NCI-H446 treated with DMSO at 0.1 percent for 48 hours (cell line): Measurements from ENCODE around the gene SIGLEC11.
"Not testable (repeated sequence)": the region's sequence is repeated elsewhere in the genome, so short reads cannot be mapped to it uniquely, and the experiment has no call there.

Source experiments
- DNase-seq: peaks from one replicate; lab custom pipeline; 2025; lab: John Stamatoyannopoulos, UW

The SIGLEC11 gene

GRCh38 chr19:49960980-49961379 lies at the start of gene SIGLEC11:
TSS of gene SIGLEC11 (minus strand) at chr19:49961172. CDS start at chr19:49961081, 91 bp downstream.
- DNase-seq = not testable (repeated sequence)

GRCh38 chr19:50008532-50008931 lies 47.6 kb upstream of the SIGLEC11 start:
- no peak for DNase-seq

GRCh38 chr19:50007947-50008346 lies 47.0 kb upstream of the SIGLEC11 start:
- no peak for DNase-seq

- DNase-seq = no peak
These were observed 46.2 kb upstream of the SIGLEC11 start for GRCh38 chr19:50007170-50007569.

- no peak for DNase-seq
These were observed 44.5 kb upstream of the SIGLEC11 start for GRCh38 chr19:50005428-50005827.

- DNase-seq = peak; percentile 63
These were observed 42.9 kb upstream of the SIGLEC11 start for GRCh38 chr19:50003810-50004419.

GRCh38 chr19:50003254-50003788 lies 42.3 kb upstream of the SIGLEC11 start:
- DNase-seq = no peak

GRCh38 chr19:50002386-50002960 lies 41.5 kb upstream of the SIGLEC11 start:
- no peak for DNase-seq

GRCh38 chr19:50001775-50002174 lies 40.8 kb upstream of the SIGLEC11 start:
- no peak for DNase-seq

- no peak for DNase-seq
These were observed 40.0 kb upstream of the SIGLEC11 start for GRCh38 chr19:50000841-50001557.

- no peak for DNase-seq
These were observed 39.3 kb upstream of the SIGLEC11 start for GRCh38 chr19:50000038-50000840.

GRCh38 chr19:49999371-50000010 lies 38.5 kb upstream of the SIGLEC11 start:
- peak; percentile 55 for DNase-seq

- DNase-seq = no peak
These were observed 36.7 kb upstream of the SIGLEC11 start for GRCh38 chr19:49997709-49998108.

- no peak for DNase-seq
These were observed 27.5 kb upstream of the SIGLEC11 start for GRCh38 chr19:49988433-49988832.

GRCh38 chr19:49988007-49988406 lies 27.0 kb upstream of the SIGLEC11 start:
- DNase-seq = no peak

- no peak for DNase-seq
These were observed 26.3 kb upstream of the SIGLEC11 start for GRCh38 chr19:49987159-49987698.

- DNase-seq = no peak
These were observed 25.4 kb upstream of the SIGLEC11 start for GRCh38 chr19:49986354-49986753.

GRCh38 chr19:49985871-49986270 lies 24.9 kb upstream of the SIGLEC11 start:
- no peak for DNase-seq

GRCh38 chr19:49984491-49984890 lies 23.5 kb upstream of the SIGLEC11 start:
- no peak for DNase-seq

GRCh38 chr19:49983645-49984229 lies 22.8 kb upstream of the SIGLEC11 start:
- DNase-seq = no peak
